ENCODE results near the gene URI1.
"Not testable (repeated sequence)": the region's sequence is repeated elsewhere in the genome, so short reads cannot be mapped to it uniquely, and the experiment has no call there.

The URI1 gene

GRCh38 chr19:30028992-30029343 is 86.9 kb downstream of the URI1 start:
- DNase-seq: no peak

- DNase-seq: no peak
These were observed 87.9 kb downstream of the URI1 start for GRCh38 chr19:30029721-30030510.

GRCh38 chr19:30034321-30034720 is 92.3 kb downstream of the URI1 start:
- DNase-seq: no peak

GRCh38 chr19:30036154-30037129 is 94.4 kb downstream of the URI1 start:
- no peak for DNase-seq

GRCh38 chr19:30037835-30038234 is 95.8 kb downstream of the URI1 start:
- DNase-seq: no peak

GRCh38 chr19:30041931-30042330 is 99.9 kb downstream of the URI1 start:
- DNase-seq: not testable (repeated sequence)

- not testable (repeated sequence) for DNase-seq
These were observed 101.0 kb downstream of the URI1 start for GRCh38 chr19:30043008-30043407.

GRCh38 chr19:30044273-30045248 is 102.5 kb downstream of the URI1 start:
- DNase-seq: no peak

- no peak for DNase-seq
These were observed 104.5 kb downstream of the URI1 start for GRCh38 chr19:30046522-30046921.

GRCh38 chr19:30047432-30047831 is 105.4 kb downstream of the URI1 start:
- DNase-seq: no peak

- DNase-seq: no peak
These were observed 107.2 kb downstream of the URI1 start for GRCh38 chr19:30049226-30049625.

GRCh38 chr19:30049846-30050667 is 108.0 kb downstream of the URI1 start:
- no peak for DNase-seq

- no peak for DNase-seq
These were observed 110.4 kb downstream of the URI1 start for GRCh38 chr19:30052122-30053075.

GRCh38 chr19:30053558-30053957 is 111.5 kb downstream of the URI1 start:
- no peak for DNase-seq

- no peak for DNase-seq
These were observed 112.2 kb downstream of the URI1 start for GRCh38 chr19:30054210-30054609.

GRCh38 chr19:30056580-30056979 is 114.5 kb downstream of the URI1 start:
- no peak for DNase-seq

GRCh38 chr19:30059741-30060457 is 117.9 kb downstream of the URI1 start:
- no peak for DNase-seq

GRCh38 chr19:30060531-30061222 is 118.6 kb downstream of the URI1 start:
- DNase-seq: no peak
